Liver (tissue), 9 donors: ENCODE data around the gene ANTXR1. TPM values are rescaled to one million over a fixed set of nuclear protein-coding genes. Genes with fewer than 3 reads are reported as not detected.

Experiments
- DNase-seq: peaks from one replicate; pipeline ENCODE4 v3.0.0-alpha.2; 2017; ENCODE audit warnings: low spot score
- H3K27ac ChIP-seq, 2 donors: one replicate each; pipeline ENCODE4 v1.7.0; 2013; ENCODE audit warnings: inconsistent platforms in 2 of 2, low read length in 2 of 2, control low read depth in 1 of 2, low read depth in 1 of 2, mild to moderate bottlenecking in 1 of 2
- H3K27me3 ChIP-seq, 4 donors: one replicate each; pipeline versions ENCODE4 v1.6.1 to v1.7.0; 2013; ENCODE audit warnings: low read length in 3 of 4, inconsistent platforms in 1 of 4, mild to moderate bottlenecking in 1 of 4, moderate library complexity in 1 of 4; ENCODE audit not compliant: control insufficient read depth in 4 of 4, insufficient read depth in 4 of 4
- H3K36me3 ChIP-seq, 4 donors: one replicate each; pipeline versions ENCODE4 v1.6.1 to v1.7.0; 2013; ENCODE audit warnings: low read length in 3 of 4, mild to moderate bottlenecking in 3 of 4, low read depth in 1 of 4, moderate library complexity in 1 of 4; ENCODE audit not compliant: control insufficient read depth in 4 of 4, insufficient read depth in 3 of 4
- H3K4me1 ChIP-seq, 4 donors: one replicate each; pipeline versions ENCODE4 v1.6.1 to v1.7.0; 2013; ENCODE audit warnings: low read length in 3 of 4, mild to moderate bottlenecking in 3 of 4, moderate library complexity in 1 of 4; ENCODE audit not compliant: control insufficient read depth in 4 of 4, insufficient read depth in 4 of 4
- H3K4me3 ChIP-seq, 3 donors: one replicate each; pipeline versions ENCODE4 v1.6.1 to v1.7.0; 2013; ENCODE audit warnings: low read length in 3 of 3, control low read depth in 1 of 3, low read depth in 1 of 3, mild to moderate bottlenecking in 1 of 3
- H3K9ac ChIP-seq, 2 donors: one replicate each; pipeline ENCODE4 v1.7.0; 2013; ENCODE audit warnings: low read length in 2 of 2, mild to moderate bottlenecking in 2 of 2, moderate library complexity in 2 of 2, control low read depth in 1 of 2, low read depth in 1 of 2
- H3K9me3 ChIP-seq, 4 donors: one replicate each; pipeline versions ENCODE4 v1.6.1 to v1.7.0; 2013; ENCODE audit warnings: low read length in 3 of 4; ENCODE audit not compliant: control insufficient read depth in 4 of 4
- EGR1 ChIP-seq, 2 donors: IDR thresholded peaks; 2 replicates each; pipeline ENCODE4 v1.6.1; 2016 to 2018; ENCODE audit warnings: antibody characterized with exemption in 2 of 2, low read depth in 2 of 2
- FOXA1 ChIP-seq: IDR thresholded peaks from 2 replicates; pipeline ENCODE4 v1.6.1; 2016; ENCODE audit warnings: antibody characterized with exemption
- HNF4A ChIP-seq, 2 donors: conservative IDR thresholded peaks; 2 replicates each; pipeline ENCODE4 v1.6.1; 2016; ENCODE audit warnings: antibody characterized with exemption in 2 of 2, mild to moderate bottlenecking in 2 of 2
- NR2F2 ChIP-seq: IDR thresholded peaks from 2 replicates; pipeline ENCODE4 v1.6.1; 2016; ENCODE audit warnings: antibody characterized with exemption
- RXRA ChIP-seq, 2 donors: IDR thresholded peaks; 2 replicates each; pipeline ENCODE4 v1.6.1; 2017 to 2018; ENCODE audit warnings: antibody characterized with exemption in 2 of 2, mild to moderate bottlenecking in 1 of 2
- SP1 ChIP-seq: IDR thresholded peaks from 2 replicates; pipeline ENCODE4 v1.6.1; 2018; ENCODE audit warnings: antibody characterized with exemption, mild to moderate bottlenecking
- YY1 ChIP-seq: IDR thresholded peaks from 2 replicates; pipeline ENCODE4 v1.6.1; 2016; ENCODE audit warnings: antibody characterized with exemption, mild to moderate bottlenecking
- WGBS: extraction: QIAGEN DNeasy Blood & Tissue Kit; methylation state at CpG from one replicate; pipeline ENCODE4 v1.1.7; 2013; 5-methylcytosine and 5-hydroxymethylcytosine counted together
- polyA plus RNA-seq, 2 donors: library from polyadenylated mRNA; stranded (reverse) in 1 of 2; unstranded in 1 of 2; fragments of 200-250 nt in 1 of 2; fragments of >200 nt in 1 of 2; fragmentation: Nextera tagmentation in 1 of 2; extraction: Ambion mirVana in 1 of 2; gene quantifications; one replicate each; pipeline versions ENCODE4 v1.2.1 to v1.2.3, GENCODE V29; 2013 to 2015
- total RNA-seq, 2 donors: library from RNA; depleted of rRNA; stranded (reverse); fragments of >200 nt; gene quantifications; one replicate each; pipeline ENCODE4 v1.2.3, GENCODE V29; 2014
- TF ChIP-seq, protein P1 (sequence below): IDR thresholded peaks from 2 replicates; pipeline ENCODE4 v1.6.1; 2016; ENCODE audit warnings: antibody characterized with exemption
- TF ChIP-seq, protein P2 (sequence below): IDR thresholded peaks from 2 replicates; pipeline ENCODE4 v1.6.1; 2016; ENCODE audit warnings: antibody characterized with exemption, mild to moderate bottlenecking
- donor health status: healthy.
- donor health status: healthy.
- donor health status: healthy.
- donor health status: healthy.
- donor health status: healthy.

ANTXR1 gene
- total and polyA plus RNA-seq, 4 donors: 0.60 to 3.6 (median 1.8) TPM

- Histone ChIP-seq H3K4me3 (no peak overlapping the region), H3K27ac (no peak overlapping the region), H3K36me3 (no peaks in the 10 kb centered on the region), H3K9ac (no peak overlapping the region), H3K27me3 (no peaks in the 10 kb centered on the region), H3K9me3 (no peaks in the 10 kb centered on the region), H3K4me1 (peaks cover 0 to 8% (median 2%) of the 10 kb centered on the region in 4 donors)
- 91% methylated on average over 2 of the region's 2 CpGs for WGBS
- DNase-seq: no peak
- TF ChIP-seq HNF4A (conservative IDR thresholded peaks at IDR 0.05): no peak
- TF ChIP-seq EGR1 (IDR thresholded peaks at IDR 0.05; ENCODE audit: low read depth in 2 of 2): no peak
- TF ChIP-seq YY1: no peak
- no peak for TF ChIP-seq SP1
- TF ChIP-seq RXRA (IDR thresholded peaks at IDR 0.05): no peak
- TF ChIP-seq FOXA1: no peak
- TF ChIP-seq, protein P1, sequence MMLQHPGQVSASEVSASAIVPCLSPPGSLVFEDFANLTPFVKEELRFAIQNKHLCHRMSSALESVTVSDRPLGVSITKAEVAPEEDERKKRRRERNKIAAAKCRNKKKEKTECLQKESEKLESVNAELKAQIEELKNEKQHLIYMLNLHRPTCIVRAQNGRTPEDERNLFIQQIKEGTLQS: no peak
- TF ChIP-seq, protein P2, sequence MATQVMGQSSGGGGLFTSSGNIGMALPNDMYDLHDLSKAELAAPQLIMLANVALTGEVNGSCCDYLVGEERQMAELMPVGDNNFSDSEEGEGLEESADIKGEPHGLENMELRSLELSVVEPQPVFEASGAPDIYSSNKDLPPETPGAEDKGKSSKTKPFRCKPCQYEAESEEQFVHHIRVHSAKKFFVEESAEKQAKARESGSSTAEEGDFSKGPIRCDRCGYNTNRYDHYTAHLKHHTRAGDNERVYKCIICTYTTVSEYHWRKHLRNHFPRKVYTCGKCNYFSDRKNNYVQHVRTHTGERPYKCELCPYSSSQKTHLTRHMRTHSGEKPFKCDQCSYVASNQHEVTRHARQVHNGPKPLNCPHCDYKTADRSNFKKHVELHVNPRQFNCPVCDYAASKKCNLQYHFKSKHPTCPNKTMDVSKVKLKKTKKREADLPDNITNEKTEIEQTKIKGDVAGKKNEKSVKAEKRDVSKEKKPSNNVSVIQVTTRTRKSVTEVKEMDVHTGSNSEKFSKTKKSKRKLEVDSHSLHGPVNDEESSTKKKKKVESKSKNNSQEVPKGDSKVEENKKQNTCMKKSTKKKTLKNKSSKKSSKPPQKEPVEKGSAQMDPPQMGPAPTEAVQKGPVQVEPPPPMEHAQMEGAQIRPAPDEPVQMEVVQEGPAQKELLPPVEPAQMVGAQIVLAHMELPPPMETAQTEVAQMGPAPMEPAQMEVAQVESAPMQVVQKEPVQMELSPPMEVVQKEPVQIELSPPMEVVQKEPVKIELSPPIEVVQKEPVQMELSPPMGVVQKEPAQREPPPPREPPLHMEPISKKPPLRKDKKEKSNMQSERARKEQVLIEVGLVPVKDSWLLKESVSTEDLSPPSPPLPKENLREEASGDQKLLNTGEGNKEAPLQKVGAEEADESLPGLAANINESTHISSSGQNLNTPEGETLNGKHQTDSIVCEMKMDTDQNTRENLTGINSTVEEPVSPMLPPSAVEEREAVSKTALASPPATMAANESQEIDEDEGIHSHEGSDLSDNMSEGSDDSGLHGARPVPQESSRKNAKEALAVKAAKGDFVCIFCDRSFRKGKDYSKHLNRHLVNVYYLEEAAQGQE: no peak
- TF ChIP-seq NR2F2: no peak
Measured at GRCh38 chr2:69053416-69053965, 40.5 kb downstream of the ANTXR1 start.

- 92% methylated on average over 2 of the region's 2 CpGs for WGBS
- Histone ChIP-seq H3K36me3 (no peaks in the 10 kb centered on the region), H3K9ac (no peak overlapping the region), H3K4me1 (peaks cover 0 to 8% (median 2%) of the 10 kb centered on the region in 4 donors), H3K27ac (no peak overlapping the region), H3K27me3 (no peaks in the 10 kb centered on the region), H3K4me3 (no peak overlapping the region), H3K9me3 (no peaks in the 10 kb centered on the region)
- DNase-seq: no peak
- TF ChIP-seq, protein P2: no peak
- TF ChIP-seq HNF4A (conservative IDR thresholded peaks at IDR 0.05) (no peak), FOXA1 (no peak), SP1 (no peak)
Measured at GRCh38 chr2:69054431-69054830, 41.5 kb downstream of the ANTXR1 start.
